HG02678 (cell line): Measurements from ENCODE around the gene KLRB1.
"Not testable (repeated sequence)": the region's sequence is repeated elsewhere in the genome, so short reads cannot be mapped to it uniquely, and the experiment has no call there.

Experiments used
- ATAC-seq: cut with Tn5 transposase; IDR thresholded peaks from one replicate; pipeline ENCODE4 v1.9.1; 2021; ENCODE audit warnings: mild to moderate bottlenecking, moderate library complexity; ENCODE audit not compliant: unreplicated experiment

KLRB1 gene

DNA sequence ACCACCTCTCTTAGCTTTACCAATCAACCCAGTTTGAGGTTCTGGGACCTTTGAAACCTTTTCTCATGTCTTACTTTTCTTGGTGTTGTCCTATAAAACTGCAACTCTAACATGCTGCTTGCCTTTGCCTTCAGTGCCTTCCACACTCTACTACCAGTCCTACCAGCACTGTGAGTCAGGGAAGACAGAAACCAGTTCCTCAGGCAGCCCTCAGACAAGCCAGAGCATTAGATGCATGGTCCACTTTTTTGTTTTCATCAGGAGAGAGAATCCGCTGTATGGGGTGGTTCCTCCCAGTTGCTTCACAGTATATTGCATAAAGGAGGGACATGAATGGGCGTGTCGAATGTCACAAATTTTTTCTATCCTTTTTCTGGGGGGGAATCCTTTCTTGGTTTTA, 17.3 kb upstream of the KLRB1 start:
- no peak for ATAC-seq

DNA sequence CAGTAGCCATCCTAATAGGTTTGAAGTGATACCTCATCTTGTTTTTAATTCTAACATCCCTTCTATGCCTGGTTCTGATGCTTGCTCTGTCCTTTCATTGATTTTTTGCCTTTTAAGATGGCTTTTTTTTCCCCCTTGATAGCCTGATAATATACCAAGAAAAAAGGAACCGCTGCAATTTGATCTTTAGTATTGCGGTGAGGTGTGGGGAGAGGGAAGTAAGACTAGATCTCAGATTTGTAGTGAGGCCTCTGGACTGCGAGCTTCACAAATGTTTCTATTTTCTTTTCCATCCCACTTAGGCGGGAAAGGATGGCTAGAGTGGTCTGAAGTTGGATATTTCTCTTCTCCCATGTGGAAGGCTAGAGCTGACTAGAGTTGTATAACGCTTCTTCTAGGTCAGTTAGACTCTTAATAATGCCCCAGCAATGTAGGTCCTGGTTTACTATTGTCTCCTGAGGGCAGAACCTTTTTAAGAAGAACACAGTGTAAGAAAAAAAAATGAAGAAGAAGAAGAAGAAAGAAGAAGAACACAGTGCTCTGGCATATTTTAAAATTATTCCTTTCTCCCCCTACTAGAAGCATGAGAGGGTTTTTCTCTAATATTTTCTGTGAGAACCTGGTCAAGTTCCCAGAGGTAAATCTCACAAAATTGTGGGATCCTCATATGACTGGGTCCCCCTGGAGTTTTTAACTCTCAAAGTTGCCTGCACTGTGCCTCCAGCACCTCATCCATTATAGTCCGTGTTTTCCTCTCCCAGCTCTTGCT, 11.9 kb upstream of the KLRB1 start:
- ATAC-seq: no peak

DNA sequence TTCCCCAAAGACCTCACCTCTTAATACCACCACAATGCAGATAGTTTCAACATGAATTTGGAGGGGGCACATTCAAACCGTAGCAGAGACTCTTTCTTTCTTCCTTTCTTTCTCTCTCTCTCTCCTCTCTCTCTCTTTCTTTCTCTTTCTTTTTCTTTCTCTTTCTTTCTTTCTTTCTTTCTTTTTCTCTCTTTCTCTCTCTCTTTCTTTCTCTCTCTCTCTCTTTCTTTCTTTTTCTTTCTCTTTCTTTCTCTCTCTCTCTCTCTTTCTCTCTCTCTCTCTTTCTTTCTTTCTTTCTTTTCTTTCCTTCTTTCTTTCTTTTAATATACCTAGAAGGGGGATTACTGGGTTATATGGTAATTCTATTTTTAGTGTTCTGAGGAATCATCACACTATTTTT, 11.2 kb upstream of the KLRB1 start:
- ATAC-seq: not testable (repeated sequence)

DNA sequence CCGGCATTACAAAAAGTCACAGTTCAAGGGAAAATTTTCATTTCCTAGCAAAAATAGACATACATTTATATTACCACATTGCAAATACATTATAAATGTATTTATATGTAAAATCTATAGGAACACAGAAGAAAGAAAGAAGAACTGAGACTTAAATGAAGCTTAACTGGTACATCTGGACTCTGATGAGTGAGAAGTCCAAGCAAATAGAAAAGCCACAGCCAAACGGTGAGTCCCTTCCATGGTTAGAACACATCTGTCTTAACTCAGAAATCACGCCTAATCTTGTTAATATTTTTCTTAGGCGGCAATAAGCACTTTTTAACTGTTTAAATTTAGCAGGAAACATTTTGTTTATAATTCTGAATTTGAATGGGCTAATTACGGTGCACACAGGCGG, 9.4 kb upstream of the KLRB1 start:
- ATAC-seq: no peak

DNA sequence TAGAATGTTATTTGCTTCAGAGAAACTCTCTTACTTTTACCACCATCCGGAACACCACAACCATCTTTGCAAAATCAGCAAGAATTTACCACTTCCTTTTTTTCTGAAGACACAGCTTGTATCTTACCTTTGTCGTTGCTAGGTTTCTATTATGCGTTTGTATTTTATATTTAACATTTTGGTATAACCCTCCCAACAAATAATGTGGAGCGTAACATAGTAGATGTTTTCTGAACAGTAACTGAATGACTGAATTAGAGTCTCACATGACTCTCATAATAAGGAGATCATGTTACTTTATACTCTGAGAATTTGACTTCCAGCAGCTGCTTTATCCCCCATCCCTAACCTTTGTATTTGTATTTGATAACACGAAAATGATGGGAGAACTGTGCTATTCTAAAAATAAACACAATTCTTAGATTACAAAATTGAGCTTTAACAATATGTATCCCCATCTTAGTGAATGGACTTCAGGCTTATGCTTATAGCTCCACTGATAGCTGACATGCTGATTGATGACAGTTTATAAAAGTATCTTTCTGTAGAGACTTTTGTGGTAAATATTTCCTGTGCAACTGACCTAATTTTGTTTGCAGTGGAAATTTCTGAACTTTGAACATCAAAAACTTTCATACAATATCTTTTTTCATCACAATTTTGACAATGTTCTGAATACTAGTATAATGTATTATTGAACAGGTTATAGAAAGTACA, 7.9 kb upstream of the KLRB1 start:
- ATAC-seq: peak; percentile 60

DNA sequence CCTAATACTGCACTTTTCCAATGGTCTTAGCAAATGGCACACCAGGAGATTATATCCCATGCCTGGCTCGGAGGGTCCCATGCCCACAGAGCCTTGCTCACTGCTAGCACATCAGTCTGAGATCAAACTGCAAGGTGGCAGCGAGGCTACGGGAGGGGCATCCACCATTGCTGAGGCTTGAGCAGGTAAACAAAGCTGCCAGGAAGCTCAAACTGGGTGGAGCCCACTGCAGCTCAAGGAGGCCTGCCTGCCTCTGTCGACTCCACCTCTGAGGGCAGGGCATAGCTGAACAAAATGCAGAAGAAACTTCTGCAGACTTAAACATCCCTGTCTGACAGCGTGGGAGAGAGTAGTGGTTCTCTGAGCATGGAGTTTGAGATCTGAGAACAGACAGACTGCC, 2.9 kb upstream of the KLRB1 start:
- not testable (repeated sequence) for ATAC-seq

DNA sequence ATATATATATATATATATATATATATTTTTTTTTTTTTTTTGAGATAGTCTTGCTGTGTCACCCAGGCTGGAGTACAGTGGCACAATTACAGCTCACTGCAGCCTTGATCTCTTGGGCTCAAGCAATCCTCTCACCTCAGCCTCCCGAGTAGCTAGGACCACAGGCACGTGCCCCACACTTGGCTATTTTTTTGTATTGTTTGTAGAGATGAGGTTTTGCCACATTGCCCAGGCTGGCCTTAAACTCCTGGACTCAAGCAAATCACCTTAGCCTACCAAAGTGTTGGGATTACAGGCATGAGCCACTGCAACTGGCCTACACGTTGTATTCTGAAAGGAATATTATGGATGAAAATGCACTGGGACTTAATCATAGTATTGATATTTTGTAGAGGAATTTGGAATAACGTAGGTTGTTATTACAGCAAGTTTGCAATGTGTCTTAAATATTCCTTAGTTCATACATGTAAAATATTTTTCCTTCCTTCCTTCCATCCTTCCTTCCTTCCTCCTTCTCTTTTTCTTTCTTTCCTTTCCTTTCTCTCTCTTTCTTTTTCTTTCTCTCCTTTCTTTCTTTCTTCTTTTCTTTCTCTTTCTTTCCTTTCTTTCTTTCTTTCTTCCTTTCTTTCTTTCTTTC, 862 bp downstream of the KLRB1 start:
- ATAC-seq: no peak

DNA sequence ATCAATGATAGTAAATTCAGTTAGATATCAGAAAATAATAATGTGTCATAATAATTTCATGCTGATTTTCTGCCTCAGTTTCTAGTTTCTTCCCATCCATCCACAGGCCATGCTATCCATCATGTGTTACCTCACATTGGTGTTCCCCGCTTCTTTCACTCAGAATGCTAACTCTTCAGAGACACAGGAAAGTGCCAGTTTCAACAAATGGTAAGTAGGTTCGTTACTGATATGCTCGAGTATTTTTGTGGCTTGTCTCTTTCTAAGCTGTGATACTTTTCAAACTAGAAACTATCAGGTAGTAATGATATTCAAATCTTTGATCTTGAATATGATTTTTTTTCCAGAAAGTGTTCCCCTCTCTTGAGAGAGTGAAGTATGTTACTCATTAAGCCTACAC, 1.5 kb downstream of the KLRB1 start:
- ATAC-seq: no peak

DNA sequence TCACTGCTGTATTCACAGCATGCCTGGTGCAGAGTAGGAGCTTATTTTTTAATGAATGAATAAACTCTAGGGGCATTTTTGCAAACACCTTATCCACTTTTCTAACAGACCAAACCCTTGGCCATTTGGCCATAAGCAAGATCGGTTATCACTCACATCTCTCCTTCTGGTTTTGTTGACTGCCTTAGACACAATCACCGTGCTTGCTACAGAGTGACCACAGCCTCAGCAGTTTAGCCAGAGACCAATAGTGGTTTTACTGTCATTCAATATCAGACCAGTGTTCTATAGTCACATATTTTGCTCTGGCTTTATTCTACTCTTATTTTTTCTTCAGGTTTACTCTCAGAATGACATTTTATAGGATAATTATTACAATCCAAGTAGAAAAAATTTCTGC, 2.2 kb downstream of the KLRB1 start:
- no peak for ATAC-seq

DNA sequence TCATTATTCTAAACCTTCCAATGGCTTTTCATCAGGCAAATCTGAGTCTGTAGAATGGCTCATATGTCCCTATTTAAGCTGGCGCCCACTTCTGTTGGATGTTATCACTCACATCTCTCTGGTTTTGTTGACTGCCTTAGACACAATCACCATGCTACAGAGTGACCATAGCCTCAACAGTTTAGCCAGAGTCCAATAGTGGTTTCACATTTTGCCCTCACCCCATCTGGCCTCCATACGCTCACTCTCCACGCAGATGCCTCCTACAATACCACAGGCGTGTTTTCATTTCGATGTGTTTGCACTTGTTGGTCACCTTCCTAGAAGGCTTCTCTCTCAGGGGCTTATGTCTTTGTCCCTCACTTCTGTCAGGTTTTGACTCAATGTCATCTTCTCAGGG, 3.4 kb downstream of the KLRB1 start:
- ATAC-seq: no peak

DNA sequence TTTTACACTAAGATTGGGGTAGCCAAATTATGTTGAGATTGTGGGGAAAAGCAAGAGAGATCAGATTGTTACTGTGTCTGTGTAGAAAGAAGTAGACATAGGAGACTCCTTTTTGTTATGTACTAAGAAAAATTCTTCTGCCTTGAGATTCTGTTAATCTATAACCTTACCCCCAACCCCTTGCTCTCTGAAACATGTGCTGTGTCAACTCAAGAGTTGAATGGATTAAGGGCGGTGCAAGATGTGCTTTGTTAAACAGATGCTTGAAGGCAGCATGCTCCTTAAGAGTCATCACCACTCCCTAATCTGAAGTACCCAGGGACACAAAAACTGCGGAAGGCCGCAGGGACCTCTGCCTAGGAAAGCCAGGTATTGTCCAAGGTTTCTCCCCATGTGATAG, 7.3 kb downstream of the KLRB1 start:
- not testable (repeated sequence) for ATAC-seq

DNA sequence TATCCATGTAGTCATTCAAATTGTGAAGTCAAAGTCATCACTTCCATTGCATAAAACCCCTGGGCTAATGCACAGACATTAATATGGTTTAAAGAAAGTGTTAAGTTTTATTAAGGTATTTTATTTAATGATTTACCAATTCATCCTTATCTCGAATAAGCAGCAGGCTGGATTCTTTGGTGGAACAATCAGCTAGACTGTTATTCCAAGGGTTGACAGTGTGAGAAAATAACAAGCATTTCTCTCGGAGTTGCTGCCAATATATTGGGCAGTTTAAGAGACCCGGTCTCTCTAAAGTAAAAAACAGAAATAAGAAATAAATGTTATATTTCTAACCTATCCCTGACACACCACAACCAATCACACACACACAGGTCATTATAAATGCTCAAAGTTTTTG, 9.4 kb downstream of the KLRB1 start:
- no peak for ATAC-seq

DNA sequence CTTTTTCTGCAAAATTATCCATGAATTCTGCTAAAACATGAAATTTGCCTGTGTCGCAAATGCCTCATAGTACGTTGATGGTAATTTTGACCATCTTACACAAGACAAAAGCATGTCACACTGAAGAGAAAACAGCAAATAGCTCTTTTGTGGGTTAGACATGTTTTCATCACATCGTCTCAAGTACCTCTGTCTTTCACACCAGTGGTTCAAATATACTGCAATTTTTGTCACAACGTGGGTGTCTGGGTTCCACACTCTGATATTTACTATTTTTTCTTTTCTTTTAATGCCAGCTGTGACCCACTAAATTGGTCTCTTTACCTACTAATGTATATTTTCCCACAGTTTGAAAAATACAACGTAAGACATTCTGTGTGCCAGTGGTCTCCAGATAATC, 10.4 kb downstream of the KLRB1 start:
- no peak for ATAC-seq

DNA sequence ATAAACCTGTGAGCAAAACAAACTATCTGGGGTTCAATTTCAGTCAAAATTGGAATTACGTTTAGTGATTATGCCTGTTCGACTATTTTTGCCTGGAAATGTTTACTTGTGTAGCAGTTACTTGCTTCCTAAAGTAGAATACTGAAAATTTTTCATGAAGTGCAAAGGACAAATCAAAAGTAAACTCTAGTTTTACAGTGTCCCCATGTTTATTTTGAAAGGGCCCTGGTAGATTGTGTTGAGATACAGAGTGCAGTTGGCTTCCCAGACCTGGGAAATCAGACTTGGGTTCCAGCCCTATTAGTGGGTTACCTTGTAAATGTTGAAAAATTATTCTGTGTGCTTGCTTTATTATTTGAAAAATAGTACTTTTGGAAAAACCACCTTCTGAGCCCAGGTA, 17.3 kb downstream of the KLRB1 start:
- no peak for ATAC-seq

DNA sequence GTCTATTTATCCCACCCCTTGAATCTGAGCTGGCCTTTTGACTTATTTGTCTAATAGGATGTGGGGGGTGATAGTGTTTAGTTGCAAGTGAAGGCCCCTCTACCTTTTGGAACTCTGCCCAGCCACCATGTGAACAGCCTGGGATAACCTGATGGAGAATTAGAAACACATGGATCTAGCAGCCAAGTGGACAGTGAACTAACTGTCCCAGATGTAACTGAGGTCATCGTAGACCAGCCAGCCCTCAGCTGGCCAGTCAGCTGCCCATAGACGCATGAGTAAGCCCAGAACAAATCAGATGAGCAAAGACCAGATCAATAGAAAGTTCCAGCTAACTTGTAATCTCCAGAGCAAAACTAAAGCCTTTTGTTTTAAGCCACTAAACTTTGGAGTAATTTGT, 19.0 kb downstream of the KLRB1 start:
- ATAC-seq: no peak

DNA sequence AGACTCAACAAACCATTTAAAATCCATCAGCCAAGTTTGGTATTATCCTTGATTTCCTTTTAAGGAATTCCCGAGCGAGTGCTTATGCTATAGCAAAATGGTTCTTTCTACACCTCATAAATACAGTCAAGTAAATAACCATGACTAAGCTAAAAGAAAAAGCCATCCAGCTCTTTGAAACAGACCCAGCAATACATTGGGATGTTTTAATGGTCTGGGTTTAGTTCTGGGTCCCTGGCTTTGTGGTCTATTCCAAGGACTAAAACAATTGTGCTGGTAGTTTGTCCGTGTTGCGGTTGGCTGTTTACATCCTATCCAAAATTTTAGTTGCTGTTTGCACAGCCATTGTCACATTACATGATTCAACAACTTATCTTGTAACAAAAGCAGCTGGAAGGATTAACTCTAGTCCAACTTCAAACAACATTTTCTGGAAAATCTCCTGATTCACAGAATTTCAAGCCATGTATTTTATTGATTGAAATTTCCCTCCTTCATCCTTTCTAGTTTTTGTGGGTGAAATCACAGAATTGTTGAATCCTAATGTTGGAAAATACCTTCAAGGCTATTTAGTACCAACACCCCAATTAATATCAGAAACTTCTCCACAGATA, 19.6 kb downstream of the KLRB1 start:
- no peak for ATAC-seq

DNA sequence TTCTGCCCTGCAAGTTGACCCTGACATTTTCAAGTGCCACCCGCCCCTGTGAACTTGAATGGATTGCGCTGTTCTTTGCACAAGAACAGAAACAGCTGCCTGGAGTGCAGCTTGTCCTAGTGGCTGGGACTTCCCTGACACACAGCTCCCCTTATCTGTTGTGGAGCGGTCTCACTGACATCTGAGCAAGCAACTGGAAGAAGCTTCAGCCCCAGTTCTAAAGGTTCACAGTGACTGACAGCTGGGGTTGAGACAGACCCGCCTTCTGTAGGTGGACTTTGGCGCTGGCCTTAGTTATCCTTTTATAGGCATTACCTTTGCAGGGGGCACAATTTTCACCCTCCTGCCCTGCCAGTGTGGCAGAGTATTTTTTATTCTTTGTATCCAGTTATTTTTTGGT, 30.0 kb downstream of the KLRB1 start:
- not testable (repeated sequence) for ATAC-seq

DNA sequence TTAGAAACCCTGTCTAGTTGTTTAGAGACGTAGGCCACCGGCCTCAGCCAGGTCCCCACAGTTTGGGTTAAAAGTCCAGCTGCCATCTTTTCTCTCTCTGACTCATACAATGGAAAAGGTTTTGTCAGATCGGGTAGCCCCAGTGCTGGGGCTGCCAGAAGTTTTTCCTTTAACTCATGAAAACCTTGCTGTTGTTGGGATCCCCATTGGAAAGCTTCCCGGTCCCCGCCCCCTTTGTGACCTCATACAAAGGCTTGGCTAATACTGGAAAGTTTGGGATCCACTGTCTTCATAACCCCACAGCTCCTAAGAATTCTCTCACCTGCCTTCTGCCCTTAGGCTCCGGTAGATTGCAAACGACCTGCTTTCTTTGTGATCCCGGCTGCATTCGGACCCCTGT, 40.6 kb downstream of the KLRB1 start:
- not testable (repeated sequence) for ATAC-seq

DNA sequence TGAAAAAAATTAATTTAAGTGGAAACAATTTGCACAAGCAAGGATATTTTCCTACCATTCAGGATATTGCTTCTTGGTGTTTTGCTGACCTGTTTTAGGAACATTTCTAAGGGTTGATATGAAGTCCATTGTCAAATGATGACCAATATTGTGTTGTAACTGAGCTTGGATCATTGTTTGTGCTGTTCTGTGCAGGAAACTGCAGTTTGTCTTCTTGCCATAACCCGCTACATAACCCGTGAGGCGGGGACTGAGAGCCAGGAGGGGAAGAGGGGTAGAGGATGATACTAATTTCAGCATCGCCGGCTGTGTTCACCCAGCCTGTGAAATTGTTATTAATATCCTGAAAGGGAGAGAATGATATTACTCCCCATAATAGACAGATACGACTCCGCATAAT, 41.6 kb downstream of the KLRB1 start:
- ATAC-seq: not testable (repeated sequence)

DNA sequence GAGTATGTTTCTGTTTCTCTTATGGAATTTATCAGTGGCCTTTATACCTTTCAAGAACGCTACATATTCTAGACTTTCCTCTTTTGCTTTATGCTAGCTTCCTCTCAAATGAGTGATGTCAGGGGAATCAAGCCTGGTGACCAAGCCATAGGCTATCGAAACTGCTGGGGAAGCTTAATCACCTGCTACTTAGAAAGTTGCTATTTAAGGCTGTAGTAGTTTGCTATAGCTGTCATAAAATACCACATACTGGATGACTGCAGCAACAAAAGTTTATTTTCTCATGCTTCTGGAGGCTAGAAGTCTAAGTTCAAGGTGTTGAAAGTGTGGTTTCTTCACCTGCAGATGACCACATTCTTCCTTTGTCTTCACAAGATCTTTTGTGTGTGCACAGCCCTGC, 43.3 kb downstream of the KLRB1 start:
- ATAC-seq: not testable (repeated sequence)

DNA sequence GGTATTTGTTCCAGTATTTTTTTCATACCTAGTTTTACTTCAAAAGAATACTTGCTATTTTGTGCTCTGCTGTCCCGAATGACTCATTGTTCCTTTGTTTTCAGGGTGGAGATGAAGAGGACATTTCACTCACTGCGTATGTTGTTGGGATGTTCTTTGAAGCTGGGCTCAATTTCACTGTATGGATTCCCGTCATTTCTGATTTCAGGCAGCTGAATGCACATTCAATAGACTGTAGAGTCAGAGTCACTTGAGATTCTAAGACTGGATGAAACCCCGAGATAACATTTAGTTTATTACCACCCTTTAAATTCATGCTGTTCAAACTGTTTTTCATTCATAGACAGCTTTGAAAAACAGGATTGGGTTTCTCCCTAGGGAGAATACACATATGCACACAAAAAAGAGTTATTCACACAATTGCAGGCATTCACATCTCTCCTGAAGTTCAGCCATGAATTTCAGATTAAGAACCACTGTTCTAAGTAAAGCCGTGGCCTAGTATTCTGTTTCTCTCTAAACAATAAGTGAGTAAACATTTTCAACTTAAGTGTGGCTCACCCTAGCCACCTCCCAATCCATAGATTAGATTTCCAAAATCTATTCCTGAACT, 44.8 kb downstream of the KLRB1 start:
- ATAC-seq: not testable (repeated sequence)
